Measurements from ENCODE around the gene HOXB8. TPM values are rescaled to one million over a fixed set of nuclear protein-coding genes. Genes with fewer than 3 reads are reported as not detected.
A peak's percentile ranks its signal among the peaks of the same experiment; 100 is the strongest.

HOXB8 gene
- not detected for polyA plus RNA-seq (2013, experiment 1 of 2; ENCODE audit: insufficient read length)
- polyA plus RNA-seq (2013, experiment 2 of 2; ENCODE audit: insufficient read length): 1.3 TPM

DNA sequence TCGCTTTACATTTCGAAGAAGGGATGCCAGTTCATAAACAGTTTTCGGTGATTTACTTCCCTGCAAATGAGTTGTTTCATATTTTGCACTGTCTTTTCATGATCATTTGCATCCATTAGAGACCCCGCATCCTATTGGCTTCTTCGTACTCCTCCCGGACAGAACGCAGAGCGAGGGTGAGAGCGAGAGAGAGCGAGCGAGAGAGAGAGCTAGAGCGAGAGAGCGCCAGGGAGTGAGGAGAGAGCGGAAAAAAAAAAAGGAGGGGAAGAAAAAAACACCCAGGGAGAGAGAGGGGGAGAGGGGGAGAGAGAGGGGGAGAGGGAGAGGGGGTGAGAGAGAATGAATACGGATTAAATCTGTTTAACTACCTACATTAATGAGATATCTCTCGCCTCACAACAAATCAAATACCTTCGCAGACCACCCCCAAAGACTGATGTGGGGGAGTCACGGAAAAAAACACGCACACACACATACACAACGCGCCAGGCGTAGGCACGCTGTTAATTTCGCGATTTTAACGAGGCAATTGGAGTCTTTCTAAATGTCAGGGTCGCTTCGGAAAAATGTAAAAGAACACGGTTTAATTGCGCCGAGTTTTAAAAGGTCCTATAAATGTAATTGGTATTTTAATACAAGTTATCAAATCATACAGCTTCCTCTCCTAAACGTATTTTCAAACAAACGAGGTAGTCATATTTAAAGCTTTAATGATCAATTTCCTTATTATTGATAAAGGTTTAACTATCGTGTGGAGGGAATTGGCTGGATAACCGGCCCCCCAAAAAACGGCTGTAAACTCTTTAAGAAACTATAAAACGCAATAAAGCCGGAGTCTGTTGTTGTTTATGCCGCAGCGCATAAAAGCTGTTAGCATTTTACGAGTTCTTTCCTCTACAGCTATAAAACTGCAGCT is at the start of gene HOXB8:
Gene HOXB8, minus strand, starts transcription at position 246 of the 916 bp plus-strand sequence. CDS start 588 bp downstream, outside the sequence.
- DNase-seq: no peak

DNA sequence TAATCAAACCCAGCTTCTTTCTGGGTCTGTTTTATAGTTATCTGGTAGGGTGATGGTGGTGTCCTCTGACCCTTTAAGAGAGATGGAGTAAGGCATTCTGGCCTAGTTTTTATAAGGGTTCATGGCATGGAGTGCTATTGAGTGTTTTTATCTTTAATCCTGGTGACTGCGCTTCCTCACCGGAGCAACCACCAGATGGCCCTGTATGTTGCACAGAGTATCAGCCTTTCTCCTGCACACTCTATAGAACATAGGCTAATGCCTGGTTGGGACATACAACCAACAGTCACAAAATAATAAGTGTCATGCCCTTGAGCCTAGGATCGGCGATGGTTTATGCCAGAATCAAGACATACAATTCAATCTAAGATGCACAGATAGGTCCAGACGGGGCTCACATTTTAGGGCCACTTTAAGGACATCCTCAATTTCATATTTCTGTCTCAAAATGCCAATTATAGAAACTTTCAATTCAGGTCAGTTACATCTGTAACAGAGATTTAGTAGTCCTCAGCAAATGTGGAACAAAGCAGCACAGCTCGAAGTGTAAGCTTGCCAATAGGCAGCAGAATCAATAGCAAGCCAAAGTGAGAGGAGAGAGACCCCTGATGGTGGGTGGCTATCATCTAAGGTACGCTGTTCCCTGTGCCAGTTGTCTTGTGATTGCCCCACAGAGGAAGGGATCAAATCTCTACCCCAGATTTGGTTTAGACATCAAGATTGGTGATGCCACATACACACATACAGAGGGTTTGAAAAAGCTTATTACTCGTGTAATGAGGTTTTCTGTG is 48.2 kb upstream of the HOXB8 start:
- no peak for DNase-seq

DNA sequence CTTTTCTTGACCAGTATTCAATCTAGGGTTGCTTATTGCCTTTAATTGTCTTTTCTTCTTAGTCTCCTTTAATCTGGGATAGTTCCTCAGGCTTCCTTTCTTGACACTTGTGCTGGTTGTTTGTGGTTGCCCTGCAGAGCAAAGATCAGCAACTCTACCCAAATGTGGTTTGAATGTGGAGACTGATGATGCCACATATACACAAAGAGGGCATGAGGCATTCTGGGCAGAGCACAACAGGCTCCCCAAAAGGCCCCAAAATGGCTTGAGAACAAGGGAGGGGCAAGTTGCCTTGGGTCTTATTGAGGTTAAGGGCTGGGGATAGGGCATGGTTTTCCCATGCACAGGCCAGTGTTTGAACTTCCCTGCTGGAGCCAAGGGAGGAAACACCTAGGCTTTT is 40.8 kb upstream of the HOXB8 start:
- no peak for DNase-seq

DNA sequence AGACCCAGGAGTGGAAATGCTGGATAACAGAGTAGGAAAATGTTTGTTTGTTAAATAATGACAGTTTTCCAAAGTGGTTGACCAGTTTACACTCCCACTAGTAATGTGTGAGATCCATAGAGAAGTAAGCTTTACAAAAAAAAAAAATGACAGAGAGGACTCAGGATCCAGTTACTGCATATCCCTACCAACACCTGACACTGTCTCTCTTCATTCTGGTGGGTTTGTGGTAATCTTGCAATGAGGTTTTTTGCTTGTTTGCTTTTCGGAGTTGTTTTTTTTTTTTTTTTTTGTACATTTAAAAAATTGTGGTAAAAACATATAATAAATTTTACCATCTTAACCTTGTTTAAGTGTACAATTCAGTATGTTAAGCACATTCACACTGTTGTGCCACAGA is 34.6 kb upstream of the HOXB8 start:
- DNase-seq: no peak

DNA sequence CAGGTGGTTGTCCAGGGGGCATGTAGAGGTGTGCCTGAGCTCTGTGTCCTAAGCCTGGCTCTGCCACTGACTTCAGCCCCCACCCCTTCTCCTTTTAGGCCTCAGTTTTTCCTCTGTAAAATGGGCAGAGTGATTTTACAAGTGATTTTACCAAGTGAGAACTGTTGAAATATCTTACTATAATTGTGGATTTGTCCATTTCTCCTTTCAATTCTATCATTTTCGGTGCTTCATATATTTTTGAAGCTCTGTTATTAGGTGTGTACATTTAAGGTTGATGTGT is 32.8 kb upstream of the HOXB8 start:
- DNase-seq: no peak

DNA sequence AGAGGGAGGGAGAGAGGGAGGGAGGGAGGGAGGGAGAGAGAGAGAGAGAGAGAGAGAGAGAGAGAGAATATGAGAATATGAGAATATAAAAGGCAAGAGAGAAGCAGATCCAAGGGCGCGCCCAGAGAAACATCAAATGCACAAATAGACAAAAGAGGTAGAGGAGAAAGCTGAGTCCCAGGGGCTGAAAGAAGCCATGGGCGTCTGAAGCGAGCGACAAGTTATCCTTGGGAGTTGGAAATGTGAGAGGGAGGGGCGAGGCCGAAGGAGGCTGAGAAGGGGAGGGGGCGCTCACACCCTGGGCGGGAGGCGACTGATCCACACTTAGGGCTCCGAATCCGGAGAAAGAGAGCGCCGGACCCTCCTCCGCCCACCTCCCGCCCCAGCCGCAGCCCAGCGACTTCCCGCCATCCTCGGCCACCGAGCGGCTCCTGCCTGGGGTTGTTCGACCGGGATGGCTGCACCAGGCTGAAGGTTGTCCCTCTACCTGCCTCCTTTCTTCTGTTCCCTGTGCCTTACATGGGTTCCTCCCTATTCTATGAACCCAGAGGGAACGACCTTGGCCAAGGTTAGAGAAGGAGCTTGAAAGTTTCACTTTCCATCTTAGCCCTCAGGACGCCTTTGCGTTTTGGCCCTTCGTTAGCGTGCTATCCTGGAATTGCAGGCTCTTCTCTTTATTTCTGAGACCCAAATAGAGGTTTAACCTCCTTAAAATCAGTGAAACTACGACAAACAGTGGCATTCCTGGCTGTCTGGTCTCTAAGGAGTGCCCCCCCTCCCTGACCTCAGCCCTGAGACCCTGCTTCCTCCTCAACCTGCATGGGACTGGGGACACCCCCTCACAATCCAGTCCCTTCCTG is 32.2 kb upstream of the HOXB8 start:
- DNase-seq: no peak

DNA sequence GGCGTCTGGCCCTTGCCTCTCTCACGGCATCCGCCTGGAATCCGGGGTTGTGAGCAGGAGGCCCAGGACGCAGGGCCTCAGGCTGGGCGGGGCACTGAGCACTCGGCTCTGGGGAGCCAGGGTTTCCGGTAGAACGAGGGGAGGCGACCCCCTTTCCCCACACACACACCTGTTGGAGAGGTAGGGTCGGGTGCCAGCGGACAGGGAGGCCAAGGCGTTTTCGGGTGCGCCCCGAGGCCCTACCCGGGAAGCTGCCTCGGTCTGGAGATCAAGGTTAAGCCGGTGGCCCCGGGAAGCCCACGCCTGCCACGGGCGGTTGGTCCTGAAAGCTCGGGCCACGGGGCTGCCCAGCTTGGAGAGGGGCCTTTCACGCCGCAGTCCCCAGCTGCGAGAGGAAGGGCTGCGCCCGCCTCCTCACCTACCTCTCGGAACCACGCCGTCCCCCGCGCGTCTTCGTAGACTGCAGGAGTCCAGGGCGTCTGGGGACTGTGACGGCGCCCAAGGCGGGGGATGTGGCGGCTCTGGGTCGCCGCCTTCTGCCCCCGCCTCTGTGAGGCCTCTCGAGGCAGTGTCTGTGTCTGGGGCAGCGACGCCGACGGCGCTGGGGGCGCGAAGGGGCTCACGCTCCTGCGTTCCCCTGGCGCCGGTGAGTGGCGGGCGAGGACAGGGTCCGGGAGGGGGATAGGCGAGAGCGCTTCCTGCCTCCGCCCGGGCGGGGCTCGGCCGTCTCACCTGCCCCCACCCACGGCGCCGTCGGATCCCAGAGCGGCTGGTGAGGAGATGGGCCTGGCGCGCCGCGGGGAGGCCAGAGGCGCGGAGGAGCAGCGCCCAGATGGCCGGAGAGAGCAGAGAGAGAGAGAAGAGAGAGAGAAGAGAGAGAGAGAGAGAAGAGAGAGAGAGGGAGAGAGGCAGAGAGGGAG is 31.4 kb upstream of the HOXB8 start:
- no peak for DNase-seq

DNA sequence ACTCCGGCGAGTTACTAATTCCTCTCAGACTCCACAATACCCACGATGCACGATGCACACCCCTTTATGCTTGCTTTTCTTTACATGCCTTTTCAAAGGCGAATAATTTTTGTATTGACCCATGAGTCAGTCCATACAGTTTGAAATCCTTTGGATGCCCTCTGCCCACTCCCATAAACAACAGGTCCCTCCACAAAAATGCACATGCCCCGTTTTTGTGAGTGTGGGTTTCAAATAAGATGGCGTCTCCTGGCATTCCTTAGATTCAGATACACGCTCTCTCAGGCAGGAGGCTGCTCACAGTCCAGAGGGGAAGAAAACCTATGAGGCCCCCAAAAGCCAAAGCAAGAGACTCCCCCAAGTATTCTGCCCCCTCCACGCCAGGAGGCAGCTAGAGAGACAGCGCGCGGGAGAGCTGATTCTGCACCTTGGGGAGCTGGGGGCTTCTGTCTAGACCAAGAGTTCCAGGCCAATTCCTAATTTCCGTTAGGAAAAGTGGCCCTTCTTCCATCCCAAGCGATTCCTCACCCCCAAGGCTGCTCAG is 30.6 kb upstream of the HOXB8 start:
- DNase-seq: no peak

DNA sequence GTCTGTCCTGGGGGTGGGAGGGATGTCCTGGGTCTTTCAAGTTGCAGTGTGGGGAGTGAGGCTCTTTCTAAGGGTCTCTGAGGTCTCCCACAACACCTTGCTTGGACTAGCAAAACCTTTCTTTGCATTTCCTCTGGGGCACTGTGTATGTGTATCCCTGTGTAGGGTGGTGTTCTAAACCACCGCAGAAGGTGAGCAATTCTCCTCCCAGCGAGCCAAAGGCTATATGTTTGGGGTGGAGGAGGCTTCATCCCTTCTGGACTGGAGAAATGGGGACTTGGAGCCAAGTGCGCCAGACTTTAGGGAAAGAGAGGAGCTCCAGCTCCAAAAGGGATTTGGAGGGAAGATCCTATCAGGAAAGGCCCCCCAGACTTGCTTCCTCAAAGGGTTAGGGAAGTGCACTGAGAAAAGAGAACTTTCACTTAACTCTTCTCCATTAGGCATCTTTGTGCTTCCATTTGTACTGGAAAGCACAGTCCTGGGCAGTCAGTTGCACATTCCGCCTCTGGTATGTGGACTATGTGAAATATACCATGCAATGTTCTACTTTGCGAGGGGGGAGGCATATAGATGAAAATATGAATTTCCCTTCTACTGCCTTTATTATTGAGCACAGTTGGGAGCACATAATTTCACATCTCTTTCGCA is 29.9 kb upstream of the HOXB8 start:
- DNase-seq: peak; percentile 21

DNA sequence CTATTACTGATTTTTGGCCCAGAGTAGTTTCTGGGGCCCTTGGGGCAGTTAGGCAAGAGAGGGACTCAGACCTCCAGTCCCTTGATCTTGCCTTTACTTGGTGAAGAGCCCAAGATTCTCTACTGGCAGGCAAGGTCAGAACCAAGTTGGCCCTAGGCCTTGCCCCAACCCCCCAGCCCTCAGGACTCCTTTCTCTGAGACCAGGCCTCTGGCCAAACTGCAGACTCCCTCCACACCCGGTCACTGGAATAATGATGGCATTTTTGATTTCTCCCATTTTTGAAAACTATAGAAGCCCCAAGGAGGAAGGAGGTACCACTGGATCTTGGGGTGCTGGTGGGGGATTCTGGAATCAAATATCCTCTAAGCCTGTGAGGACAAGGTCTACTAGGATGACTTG is 29.1 kb upstream of the HOXB8 start:
- no peak for DNase-seq

DNA sequence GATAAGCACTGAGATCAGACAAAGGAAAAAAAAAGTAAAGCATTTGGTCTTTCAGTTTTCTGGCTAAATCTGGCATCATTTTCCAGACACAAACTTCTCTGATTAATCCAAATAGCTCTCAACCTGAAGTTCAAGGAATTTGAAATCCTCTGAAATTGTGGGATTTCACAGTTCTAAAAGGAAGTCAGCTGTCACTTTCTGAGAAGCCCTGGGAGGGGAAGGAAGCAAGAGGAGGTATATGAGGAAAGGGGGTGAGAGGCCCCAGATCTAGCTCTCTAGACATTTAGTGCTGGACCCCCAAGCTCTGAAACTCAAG is 28.6 kb upstream of the HOXB8 start:
- DNase-seq: no peak

DNA sequence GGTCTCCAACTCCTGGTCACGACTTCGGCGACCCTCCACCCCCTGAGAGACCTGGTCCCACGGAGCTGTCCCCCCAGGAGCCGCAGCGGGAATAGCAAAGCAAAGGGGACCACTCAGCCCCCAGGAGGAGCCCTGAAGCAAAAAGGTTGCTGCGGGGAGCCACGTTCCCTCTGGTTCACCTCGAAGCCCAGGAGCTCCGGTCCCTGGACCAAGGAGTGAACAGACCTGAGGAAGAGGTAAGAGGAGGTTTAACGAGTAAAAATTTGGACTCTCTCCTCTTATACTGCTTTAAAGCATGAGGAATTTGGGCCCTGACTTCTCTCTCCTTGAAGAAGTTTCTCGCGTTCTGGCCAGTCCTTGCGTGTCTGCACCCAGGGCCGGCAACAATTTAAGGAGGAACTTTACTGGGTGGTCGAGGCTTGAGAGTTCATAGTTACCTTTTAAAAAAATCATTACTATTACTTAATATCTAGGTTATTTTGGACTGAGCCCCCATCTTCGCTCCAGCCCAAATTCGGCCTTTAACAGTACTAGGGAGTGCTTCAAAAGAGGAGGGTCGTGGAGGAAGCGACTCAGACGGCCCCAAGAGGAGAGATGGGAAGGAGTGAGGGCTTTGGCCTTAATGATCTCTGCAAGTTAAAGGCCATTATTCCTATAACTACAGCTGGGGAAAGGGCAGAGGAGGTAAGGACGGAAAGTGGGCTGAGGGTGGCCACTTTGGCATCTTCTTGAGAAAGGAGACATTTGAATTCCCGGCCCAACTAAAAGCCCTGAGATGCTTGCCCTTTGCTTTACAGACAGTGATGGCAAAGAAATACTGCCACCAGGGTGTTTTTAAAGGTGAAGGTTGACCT is 28.0 kb upstream of the HOXB8 start:
- no peak for DNase-seq

DNA sequence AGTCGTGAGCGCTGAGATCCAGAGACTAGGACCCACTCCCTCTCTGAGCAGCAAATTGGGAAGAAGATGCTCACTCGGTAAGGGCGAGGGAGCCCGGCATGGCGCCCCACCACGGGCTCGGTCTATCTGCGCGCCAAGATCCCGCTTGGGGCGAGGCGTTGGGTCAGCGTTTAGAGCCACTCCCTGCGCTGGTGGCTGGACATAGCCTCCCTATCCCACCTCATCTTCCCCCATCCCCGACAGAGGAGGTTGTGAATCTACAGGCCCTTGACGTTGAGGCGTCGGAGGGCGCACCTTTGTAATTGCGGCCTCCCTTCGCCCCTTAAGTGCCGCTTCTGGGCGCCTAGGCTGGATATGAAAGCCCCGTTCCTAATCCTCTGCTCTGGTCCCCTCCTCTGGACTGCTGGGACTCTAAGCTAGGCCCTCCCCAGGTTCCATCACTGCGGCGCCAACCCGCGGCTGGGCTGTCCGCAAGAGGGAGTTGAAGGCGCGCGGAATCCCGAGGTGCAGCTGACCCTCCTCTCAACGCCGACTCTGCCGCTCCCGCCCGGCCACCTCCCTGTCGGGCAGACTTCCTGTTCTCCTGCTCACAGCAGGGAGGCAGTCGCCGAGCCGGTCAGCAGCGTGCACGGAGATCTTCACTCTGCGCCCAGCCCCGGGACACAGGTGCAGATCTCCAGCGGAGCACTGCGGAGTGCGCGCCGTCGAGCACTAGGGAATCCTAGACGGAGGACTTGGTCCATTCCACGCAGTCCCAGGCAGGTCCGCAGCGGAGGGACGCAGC is 27.2 kb upstream of the HOXB8 start:
- no peak for DNase-seq

DNA sequence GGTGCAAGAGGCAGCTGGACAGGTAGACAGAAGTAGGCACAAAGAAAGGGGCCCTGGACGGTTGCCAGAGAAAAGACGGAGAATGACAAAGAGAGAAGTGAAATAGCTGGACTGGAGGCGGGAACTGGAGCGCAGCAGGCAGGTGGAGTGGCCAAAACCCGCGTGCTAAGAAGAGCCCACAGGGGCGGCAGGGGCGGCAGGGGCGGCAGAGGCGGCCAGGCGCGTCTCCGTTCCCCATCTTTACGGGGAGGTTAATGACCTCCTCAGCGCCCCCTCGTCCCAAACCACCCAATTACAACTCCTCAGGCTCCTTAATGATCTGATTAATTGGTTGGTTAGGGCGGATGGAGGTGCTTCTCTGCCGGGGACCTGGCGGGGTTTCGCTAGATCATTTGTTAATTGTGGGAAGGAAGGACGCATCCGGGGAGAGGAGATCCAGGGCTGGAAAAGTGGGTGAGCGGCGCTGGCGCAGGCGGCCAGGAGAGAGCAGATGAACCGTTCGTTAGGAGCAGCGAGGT is 26.5 kb upstream of the HOXB8 start:
- DNase-seq: no peak

DNA sequence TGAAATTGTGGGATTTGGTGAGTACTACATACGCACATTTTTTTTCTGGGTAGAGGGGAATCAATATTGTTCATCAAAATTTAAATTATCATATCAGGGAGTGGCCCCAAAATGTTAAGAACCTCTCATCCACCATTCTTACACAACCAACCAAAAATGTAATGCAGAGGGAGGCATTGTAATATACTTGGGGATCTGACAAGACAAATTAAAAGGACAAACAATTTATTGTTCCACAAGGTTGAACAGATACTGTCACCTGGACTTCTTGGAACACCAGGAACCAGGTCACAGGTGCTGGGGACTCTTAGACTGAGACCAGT is 25.7 kb upstream of the HOXB8 start:
- DNase-seq: no peak

DNA sequence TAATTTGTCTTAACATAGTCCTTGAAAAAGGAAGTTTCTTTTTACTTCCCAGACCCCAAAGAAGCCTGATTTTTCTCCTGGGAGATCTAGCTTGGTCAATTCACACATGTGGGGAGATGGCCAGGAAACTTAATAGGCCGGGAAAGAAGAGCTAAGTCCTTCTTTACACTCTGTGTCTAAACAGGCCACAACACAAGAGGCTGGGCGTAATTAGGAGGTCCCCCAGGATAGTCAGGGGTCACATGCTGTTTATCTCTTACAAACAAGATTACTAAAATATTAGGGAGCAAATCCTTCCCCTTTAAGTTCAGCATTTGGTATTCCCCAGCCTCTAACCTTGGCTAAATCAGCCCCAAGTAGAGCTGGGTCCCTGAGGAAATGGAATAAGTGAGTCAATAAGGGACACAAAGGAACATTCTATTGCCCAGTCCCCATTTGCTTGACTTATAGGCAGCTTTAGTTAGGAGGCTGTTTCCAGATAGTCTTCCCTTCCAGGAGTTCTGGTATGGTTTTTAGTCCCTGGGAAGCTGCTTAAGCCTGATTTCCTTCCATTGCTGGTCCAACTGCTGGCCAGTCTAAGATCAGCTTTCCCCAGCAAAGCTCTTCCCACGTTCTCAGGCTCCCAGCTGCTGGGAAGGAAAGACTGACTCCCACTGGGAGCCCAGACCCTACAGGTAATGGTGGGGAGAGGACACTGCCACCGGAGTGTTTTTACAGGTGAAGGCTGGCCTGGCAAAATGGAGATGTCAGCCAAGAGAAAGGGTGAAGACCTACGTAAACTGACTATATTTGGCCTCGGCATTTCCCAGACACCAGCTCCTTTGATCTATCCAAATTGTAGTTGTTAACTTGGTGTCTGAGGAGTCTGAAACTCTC is 25.1 kb upstream of the HOXB8 start:
- no peak for DNase-seq

DNA sequence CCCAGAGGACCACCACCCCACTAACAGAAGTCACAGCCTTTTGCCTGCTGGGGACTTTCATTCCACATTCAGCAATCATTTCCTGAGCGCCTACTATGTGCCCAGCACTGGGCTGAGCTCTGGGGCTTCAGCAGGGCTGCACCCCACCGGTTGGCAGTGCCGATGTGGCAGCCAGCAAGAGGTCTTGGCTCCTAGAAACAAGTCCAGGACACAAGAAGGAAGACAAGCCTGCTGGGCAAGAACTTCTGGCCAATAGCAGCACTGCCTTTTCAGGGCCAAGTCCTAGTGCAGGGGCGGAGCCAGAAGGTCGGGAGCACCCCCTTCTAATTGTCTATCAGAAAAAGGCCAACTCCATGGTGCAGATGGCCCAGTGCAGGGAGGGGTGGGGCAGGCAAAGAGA is 24.0 kb upstream of the HOXB8 start:
- DNase-seq: no peak
